CD4-positive, alpha-beta memory T cell (primary cell): ENCODE measurements around the gene ZBTB7B. TPM values are rescaled to one million over a fixed set of nuclear protein-coding genes. Genes with fewer than 3 reads are reported as not detected.

Source experiments
- CTCF ChIA-PET: fragments of 350-600 bp; sonication (Branson Sonifier 250); formaldehyde crosslinking; loops from one replicate; lab custom pipeline; 2021; ENCODE audit warnings: inconsistent platforms; ENCODE audit not compliant: partially characterized antibody; lab: Charles Lee
- POLR2A ChIA-PET: fragments of 350-600 bp; sonication (Branson Sonifier 250); formaldehyde crosslinking; loops from one replicate; lab custom pipeline; 2021; ENCODE audit not compliant: partially characterized antibody; lab: Charles Lee
- DNase-seq, 5 donors: peaks; one replicate each; pipeline versions ENCODE4 v3.0.0 to v3.0.0-alpha.2; 2020 to 2022; ENCODE audit warnings: mixed read lengths in 1 of 5
- H3K27ac ChIP-seq: one replicate; pipeline ENCODE4 v1.7.0; 2013; ENCODE audit warnings: low read depth, low read length
- H3K27me3 ChIP-seq: 2 replicates; pipeline ENCODE4 v1.7.0; 2013; ENCODE audit warnings: mild to moderate bottlenecking, low read length, moderate library complexity; ENCODE audit not compliant: insufficient read depth
- H3K36me3 ChIP-seq: 2 replicates; pipeline ENCODE4 v1.7.0; 2013; ENCODE audit warnings: mild to moderate bottlenecking, low read length, moderate library complexity; ENCODE audit not compliant: insufficient read depth
- H3K4me1 ChIP-seq: 2 replicates; pipeline ENCODE4 v1.7.0; 2013; ENCODE audit warnings: mild to moderate bottlenecking, low read length, moderate library complexity; ENCODE audit not compliant: insufficient read depth
- H3K4me3 ChIP-seq, 2 donors: one replicate each; pipeline ENCODE4 v1.7.0; 2013; ENCODE audit warnings: low read length in 2 of 2, mild to moderate bottlenecking in 1 of 2
- H3K9me3 ChIP-seq, 2 donors: one replicate each; pipeline ENCODE4 v1.7.0; 2013; ENCODE audit warnings: low read length in 2 of 2, control low read depth in 1 of 2; ENCODE audit not compliant: control insufficient read depth in 1 of 2
- H3K27ac Mint-ChIP-seq, 7 donors: one replicate each; pipeline ENCODE4 v1.8.0; 2020 to 2021; ENCODE audit warnings: mixed read lengths in 7 of 7, mild to moderate bottlenecking in 6 of 7, inconsistent platforms in 3 of 7, moderate library complexity in 3 of 7
- H3K27me3 Mint-ChIP-seq, 2 donors: one replicate each; pipeline ENCODE4 v1.8.0; 2020 to 2021; ENCODE audit warnings: mixed read lengths in 2 of 2
- H3K36me3 Mint-ChIP-seq, 2 donors: one replicate each; pipeline ENCODE4 v1.8.0; 2020 to 2021; ENCODE audit warnings: mixed read lengths in 2 of 2, inconsistent platforms in 1 of 2, mild to moderate bottlenecking in 1 of 2
- H3K4me1 Mint-ChIP-seq, 4 donors: one replicate each; pipeline ENCODE4 v1.8.0; 2020 to 2021; ENCODE audit warnings: mixed read lengths in 4 of 4, mild to moderate bottlenecking in 1 of 4
- H3K4me3 Mint-ChIP-seq, 8 donors: one replicate each; pipeline ENCODE4 v1.8.0; 2020 to 2021; ENCODE audit warnings: mixed read lengths in 8 of 8, mild to moderate bottlenecking in 7 of 8, moderate library complexity in 6 of 8, inconsistent platforms in 3 of 8
- H3K9me3 Mint-ChIP-seq, 8 donors: one replicate each; pipeline ENCODE4 v1.8.0; 2020 to 2021; ENCODE audit warnings: mixed read lengths in 8 of 8, mild to moderate bottlenecking in 5 of 8, inconsistent platforms in 3 of 8, moderate library complexity in 1 of 8
- intact Hi-C: fragments of 100-400 bp; cut with micrococcal nuclease; formaldehyde crosslinking; loops from one replicate; pipeline ENCODE4 v1.15.1; 2023
- polyA plus RNA-seq, 2 donors: library from polyadenylated mRNA; unstranded; fragments of 300-500 nt; fragmentation: Illumina TruSeq; gene quantifications; one replicate each; pipeline ENCODE4 v1.2.3, GENCODE V29; 2021
- total RNA-seq, 2 experiments: library from RNA; stranded (reverse); gene quantifications; one replicate each; pipeline ENCODE4 v1.2.3, GENCODE V29; 2021

Gene ZBTB7B
- total and polyA plus RNA-seq, 4 experiments from 2014 or later, result 3.4 to 92.7 (median 48.9) TPM

DNA sequence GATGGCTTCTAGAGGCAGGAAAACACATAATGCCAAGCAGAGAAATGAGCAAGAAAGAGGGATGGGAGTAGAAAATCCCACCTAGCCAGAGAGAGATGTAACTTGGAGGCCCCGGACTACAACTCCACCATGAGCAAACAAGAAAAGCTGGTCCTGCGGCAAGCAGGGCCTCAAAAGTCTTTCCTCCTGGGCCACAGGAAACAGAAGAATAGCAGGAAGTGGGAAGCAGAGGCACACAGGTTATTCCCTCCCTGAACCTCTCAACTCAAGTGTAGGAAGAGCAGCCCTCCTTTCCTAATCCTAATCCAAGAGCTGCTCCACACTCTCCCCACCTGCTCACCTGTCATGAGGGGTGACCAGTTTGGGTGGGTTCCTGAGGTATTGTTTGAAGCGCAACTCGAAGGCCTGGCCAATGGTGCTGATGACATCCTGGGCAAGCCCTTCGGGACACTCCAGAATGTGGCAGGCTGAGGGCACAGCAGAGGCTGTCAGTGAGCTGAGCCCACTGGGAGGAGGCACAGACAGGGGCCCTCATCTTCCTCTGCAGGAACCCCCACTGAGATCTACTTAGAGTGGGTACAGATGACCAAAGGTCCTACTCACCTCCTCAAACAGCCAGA lies 35.2 kb upstream of the ZBTB7B start:
- peaks cover 28 to 60% of the 10 kb centered on the region in 2 donors for H3K36me3 Mint-ChIP-seq

GRCh38 chr1:154968731-154969130 lies 33.9 kb upstream of the ZBTB7B start:
- peak in 1 of 5 donors; percentile 33 for DNase-seq

More for the DNA sequence above, 35.2 kb upstream of the ZBTB7B start:
- Histone ChIP-seq H3K36me3 (peaks cover 54% of the 10 kb centered on the region), H3K27me3 (no peaks in the 10 kb centered on the region), H3K27ac (no peak overlapping the region), H3K4me3 (no peak overlapping the region), H3K4me1 (peaks cover 33% of the 10 kb centered on the region), H3K9me3 (no peaks in the 10 kb centered on the region)
- H3K4me1 Mint-ChIP-seq, result peaks cover 24 to 45% (median 30%) of the 10 kb centered on the region in 4 donors
- POLR2A ChIA-PET, result interaction anchor here (1.0 to 41.7 kb wide), 3 partner anchors 13 to 39 kb away, joined by 3 to 1543 read pairs (median 52); partner anchors contain the start of genes FLAD1, LENEP, PBXIP1 and ZBTB7B
- H3K9me3 Mint-ChIP-seq, result no peaks in the 10 kb centered on the region
- H3K27ac Mint-ChIP-seq, result peak overlapping the region in 6 of 7 donors; percentile 22 to 87 (median 64)
- DNase-seq, result peak in 1 of 5 donors; percentile 1
- CTCF ChIA-PET, result interaction anchor here (1.2 to 4.8 kb wide), 3 partner anchors 32 to 49 kb away, joined by 4 to 28 read pairs (median 5); no protein-coding TSS in a partner anchor
- no peak overlapping the region for H3K4me3 Mint-ChIP-seq
- H3K27me3 Mint-ChIP-seq, result no peaks in the 10 kb centered on the region
- intact Hi-C loops, result no loop called here

DNA sequence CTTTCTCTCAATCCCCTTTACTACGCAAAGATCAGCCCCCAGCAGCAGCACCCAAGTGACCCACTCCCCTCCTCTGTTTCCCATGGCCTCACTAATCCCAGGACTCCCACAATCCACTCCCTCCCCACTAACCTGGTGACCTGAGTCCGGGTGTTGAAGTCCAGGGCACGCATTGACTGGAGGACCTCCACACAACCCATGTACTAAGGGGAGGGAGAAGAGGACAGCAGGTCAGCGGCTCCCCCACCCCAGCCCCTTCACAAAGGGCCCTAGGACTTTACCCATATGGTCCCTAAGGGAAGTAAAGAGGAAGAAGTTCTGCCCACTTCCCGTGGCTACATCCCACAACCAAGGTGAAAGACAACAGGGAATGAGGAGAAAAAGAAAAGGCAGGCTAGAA lies 33.4 kb upstream of the ZBTB7B start:
- Mint-ChIP-seq H3K27ac (peak overlapping the region in 6 of 7 donors; percentile 57 to 83 (median 78)), H3K36me3 (peaks cover 22 to 52% of the 10 kb centered on the region in 2 donors), H3K4me1 (peaks cover 22 to 35% (median 26%) of the 10 kb centered on the region in 4 donors), H3K9me3 (no peaks in the 10 kb centered on the region), H3K27me3 (no peaks in the 10 kb centered on the region), H3K4me3 (no peak overlapping the region)
- Histone ChIP-seq H3K9me3 (no peaks in the 10 kb centered on the region), H3K27ac (peak overlapping the region; percentile 23), H3K36me3 (peaks cover 43% of the 10 kb centered on the region), H3K4me1 (peaks cover 36% of the 10 kb centered on the region), H3K4me3 (no peak overlapping the region), H3K27me3 (no peaks in the 10 kb centered on the region)
- DNase-seq, result peak in 1 of 5 donors; percentile 1
- intact Hi-C loops, result no loop called here
- ChIA-PET CTCF (interaction anchor here (1.4 to 16.3 kb wide), 3 partner anchors 8 to 48 kb away, joined by 3 to 226 read pairs (median 40); partner anchors contain the start of genes PMVK and PYGO2), POLR2A (interaction anchor here (9.7 to 41.7 kb wide), 3 partner anchors 7 to 37 kb away, joined by 126 to 1543 read pairs (median 219); partner anchors contain the start of genes LENEP, PBXIP1, PYGO2 and ZBTB7B)

More at GRCh38 chr1:154968731-154969130, 33.9 kb upstream of the ZBTB7B start:
- H3K4me1 Mint-ChIP-seq, result peaks cover 25 to 39% (median 29%) of the 10 kb centered on the region in 4 donors
- H3K27me3 ChIP-seq, result no peaks in the 10 kb centered on the region
- no peaks in the 10 kb centered on the region for H3K9me3 Mint-ChIP-seq
- peak overlapping the region in 5 of 7 donors; percentile 15 to 83 (median 61) for H3K27ac Mint-ChIP-seq
- peak overlapping the region; percentile 23 for H3K27ac ChIP-seq
- no peaks in the 10 kb centered on the region for H3K27me3 Mint-ChIP-seq
- ChIA-PET CTCF (interaction anchor here (1.4 kb wide), 1 partner anchor 32 kb away, joined by 3 read pairs; the partner anchor contains the start of gene PMVK), POLR2A (interaction anchor here (9.7 to 41.7 kb wide), 3 partner anchors 7 to 38 kb away, joined by 126 to 1543 read pairs (median 219); partner anchors contain the start of genes LENEP, PBXIP1, PYGO2 and ZBTB7B)
- no peak overlapping the region for H3K4me3 ChIP-seq
- H3K36me3 ChIP-seq, result peaks cover 46% of the 10 kb centered on the region
- no peaks in the 10 kb centered on the region for H3K9me3 ChIP-seq
- no peak overlapping the region for H3K4me3 Mint-ChIP-seq
- H3K4me1 ChIP-seq, result peaks cover 35% of the 10 kb centered on the region
- intact Hi-C loops, result no loop called here
- peaks cover 25 to 56% of the 10 kb centered on the region in 2 donors for H3K36me3 Mint-ChIP-seq

DNA sequence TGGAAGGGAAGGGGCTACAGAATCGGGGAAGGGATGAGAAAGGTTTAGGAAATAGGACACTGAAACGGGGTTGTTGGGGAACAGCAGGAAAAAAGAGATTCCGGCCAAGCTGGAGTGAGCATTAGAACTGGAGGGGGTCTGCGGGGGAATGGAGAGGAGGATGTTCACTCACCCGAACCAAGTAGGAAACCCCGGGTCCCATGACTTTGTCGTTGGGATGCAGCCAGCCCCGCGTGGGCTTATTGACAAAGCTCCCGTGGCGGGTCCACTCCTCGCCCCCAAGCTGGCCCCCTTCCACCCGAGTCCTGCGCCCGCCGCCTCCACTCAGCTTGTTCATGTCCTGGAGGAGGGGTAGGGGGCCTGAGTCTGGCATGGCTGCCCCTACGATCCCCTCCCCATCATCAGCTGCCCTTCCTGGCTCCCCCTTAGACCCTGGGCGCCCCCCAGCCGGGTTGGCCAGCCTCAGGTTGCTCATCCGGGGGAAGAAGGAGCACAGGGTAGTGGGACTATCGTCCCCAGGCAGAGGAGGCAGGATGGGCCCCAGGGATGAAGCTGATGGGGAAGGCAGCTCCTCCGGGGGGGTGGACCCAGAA lies 32.6 kb upstream of the ZBTB7B start:
- peaks cover 19 to 47% of the 10 kb centered on the region in 2 donors for H3K36me3 Mint-ChIP-seq
- H3K9me3 ChIP-seq, result no peaks in the 10 kb centered on the region
- peaks cover 22 to 35% (median 26%) of the 10 kb centered on the region in 4 donors for H3K4me1 Mint-ChIP-seq
- H3K9me3 Mint-ChIP-seq, result no peaks in the 10 kb centered on the region
- no peak overlapping the region for H3K4me3 Mint-ChIP-seq
- H3K27me3 ChIP-seq, result no peaks in the 10 kb centered on the region
- intact Hi-C loops, result no loop called here
- no peaks in the 10 kb centered on the region for H3K27me3 Mint-ChIP-seq
- H3K27ac Mint-ChIP-seq, result peak overlapping the region in 5 of 7 donors; percentile 57 to 83 (median 79)
- DNase-seq, result peak in 1 of 5 donors; percentile 39
- ChIA-PET CTCF (interaction anchor here (1.2 to 16.3 kb wide), 6 partner anchors 9 to 121 kb away, joined by 3 to 226 read pairs (median 5); partner anchors contain the start of genes PMVK and PYGO2), POLR2A (interaction anchor here (1.9 to 41.7 kb wide), 5 partner anchors 8 to 36 kb away, joined by 10 to 1543 read pairs (median 126); partner anchors contain the start of genes FLAD1, LENEP, PBXIP1 and PMVK)
- no peak overlapping the region for H3K4me3 ChIP-seq
- H3K27ac ChIP-seq, result peak overlapping the region; percentile 11
- peaks cover 43% of the 10 kb centered on the region for H3K36me3 ChIP-seq
- H3K4me1 ChIP-seq, result peaks cover 36% of the 10 kb centered on the region

GRCh38 chr1:154970631-154971340 lies 31.8 kb upstream of the ZBTB7B start, which contains the start of gene SHC1:
SHC1 (minus strand) TSS chr1:154970747; CDS start chr1:154970526, 221 bp downstream.
- Histone ChIP-seq H3K4me3 (no peak within 1 kb of the TSS), H3K27me3 (no peaks in the 10 kb centered on the region), H3K36me3 (peaks cover 37% of the 10 kb centered on the region), H3K4me1 (peaks cover 36% of the 10 kb centered on the region), H3K9me3 (no peaks in the 10 kb centered on the region), H3K27ac (peak within 1 kb of the TSS; percentile 23)
- H3K36me3 Mint-ChIP-seq, result peaks cover 16 to 39% of the 10 kb centered on the region in 2 donors
- ChIA-PET CTCF (interaction anchor here (0.9 to 16.3 kb wide), 7 partner anchors 10 to 121 kb away, joined by 3 to 226 read pairs (median 5); partner anchors contain the start of genes LENEP and PYGO2), POLR2A (interaction anchor here (0.7 to 41.7 kb wide), 7 partner anchors 9 to 80 kb away, joined by 3 to 1543 read pairs (median 36); partner anchors contain the start of genes ADAM15, FLAD1, LENEP and PBXIP1)
- peak in 1 of 5 donors; percentile 46 for DNase-seq
- no peaks in the 10 kb centered on the region for H3K9me3 Mint-ChIP-seq
- intact Hi-C loops, result no loop called here
- peak within 1 kb of the TSS; percentile 15 to 58 (median 44) for H3K4me3 Mint-ChIP-seq
- H3K4me1 Mint-ChIP-seq, result peaks cover 22 to 35% (median 26%) of the 10 kb centered on the region in 4 donors
- H3K27me3 Mint-ChIP-seq, result no peaks in the 10 kb centered on the region
- H3K27ac Mint-ChIP-seq, result peak within 1 kb of the TSS; percentile 57 to 87 (median 85)

- POLR2A ChIA-PET, result interaction anchor here (0.7 to 41.7 kb wide), 8 partner anchors 9 to 80 kb away, joined by 3 to 1543 read pairs (median 48); partner anchors contain the start of genes ADAM15, FLAD1, LENEP and PBXIP1
Measured at GRCh38 chr1:154971341-154971998, 31.1 kb upstream of the ZBTB7B start.

More at GRCh38 chr1:154971341-154971998, 31.1 kb upstream of the ZBTB7B start:
- H3K4me3 ChIP-seq, result no peak overlapping the region
- no peaks in the 10 kb centered on the region for H3K27me3 Mint-ChIP-seq
- peaks cover 15 to 36% of the 10 kb centered on the region in 2 donors for H3K36me3 Mint-ChIP-seq
- CTCF ChIA-PET, result interaction anchor here (0.9 to 16.3 kb wide), 7 partner anchors 10 to 120 kb away, joined by 3 to 226 read pairs (median 17); partner anchors contain the start of genes FLAD1, LENEP and PYGO2
- no peaks in the 10 kb centered on the region for H3K9me3 ChIP-seq
- peaks cover 42% of the 10 kb centered on the region for H3K4me1 ChIP-seq
- H3K4me1 Mint-ChIP-seq, result peaks cover 22 to 35% (median 27%) of the 10 kb centered on the region in 4 donors
- H3K36me3 ChIP-seq, result peaks cover 30% of the 10 kb centered on the region
- peak overlapping the region in 6 of 7 donors; percentile 84 to 87 (median 86) for H3K27ac Mint-ChIP-seq
- H3K9me3 Mint-ChIP-seq, result no peaks in the 10 kb centered on the region
- no peaks in the 10 kb centered on the region for H3K27me3 ChIP-seq
- no peak for DNase-seq
- intact Hi-C loops, result no loop called here
- peak overlapping the region; percentile 11 for H3K27ac ChIP-seq
- H3K4me3 Mint-ChIP-seq, result peak overlapping the region; percentile 15 to 58 (median 44)
